PFSK-1 (cell line): ENCODE measurements around the gene NT5C.
A peak's percentile ranks its signal among the peaks of the same experiment; 100 is the strongest.

Experiments used
- FOXP2 ChIP-seq: optimal IDR thresholded peaks from 2 replicates; pipeline ENCODE3; 2011; ENCODE audit warnings: borderline replicate concordance, control low read depth, inconsistent platforms; ENCODE audit not compliant: insufficient read depth; ENCODE audit errors: extremely low read length, extremely low read depth
- POLR2AphosphoS5 ChIP-seq: IDR thresholded peaks from 2 replicates; pipeline ENCODE4 v1.6.1; 2012; ENCODE audit warnings: low read depth, mild to moderate bottlenecking, control low read depth, low read length, moderate library complexity
- REST ChIP-seq, 2 experiments: IDR thresholded peaks; 2 replicates each; pipeline versions ENCODE4 v1.6.1 to v1.8.0; 2011 to 2012; ENCODE audit warnings: low read depth in 2 of 2, low read length in 2 of 2, control low read depth in 1 of 2, inconsistent platforms in 1 of 2, mild to moderate bottlenecking in 1 of 2, moderate library complexity in 1 of 2; ENCODE audit not compliant: insufficient read depth in 1 of 2
- SIN3A ChIP-seq: IDR thresholded peaks from 2 replicates; pipeline ENCODE4 v1.6.1; 2012; ENCODE audit warnings: mild to moderate bottlenecking, low read length, moderate library complexity, borderline replicate concordance; ENCODE audit not compliant: insufficient read depth
- TAF1 ChIP-seq: IDR thresholded peaks from 2 replicates; pipeline ENCODE4 v1.6.1; 2012; ENCODE audit warnings: low read length, control low read depth, borderline replicate concordance; ENCODE audit not compliant: insufficient read depth

Gene NT5C

GRCh38 chr17:75155191-75155601 is 23.7 kb upstream of the NT5C start:
- no peak for TF ChIP-seq FOXP2

- peak; percentile 90 for TF ChIP-seq TAF1
- TF ChIP-seq FOXP2, result peak; percentile 48
- TF ChIP-seq POLR2AphosphoS5, result peak; percentile 100
- TF ChIP-seq REST (IDR thresholded peaks at IDR 0.05; ENCODE audit: insufficient read depth in 1 of 2, low read depth in 2 of 2, low read length in 2 of 2), result no peak
Measured at GRCh38 chr17:75154195-75155106, 22.9 kb upstream of the NT5C start, which contains the start of gene JPT1. Gene JPT1 (minus strand): TSS chr17:75154512. CDS start chr17:75154397, 115 bp downstream.

- TF ChIP-seq FOXP2 (no peak), POLR2AphosphoS5 (no peak), SIN3A (no peak), TAF1 (no peak), REST (IDR thresholded peaks at IDR 0.05; ENCODE audit: insufficient read depth in 1 of 2, low read depth in 2 of 2, low read length in 2 of 2) (no peak)
Measured at GRCh38 chr17:75153780-75154194, 22.2 kb upstream of the NT5C start.

GRCh38 chr17:75152922-75153779 is 21.6 kb upstream of the NT5C start:
- TF ChIP-seq REST (IDR thresholded peaks at IDR 0.05; ENCODE audit: insufficient read depth in 1 of 2, low read depth in 2 of 2, low read length in 2 of 2), result no peak
- TF ChIP-seq POLR2AphosphoS5, result 0 out of 2 replicates have a peak, but pooled peaks have one; percentile 9

GRCh38 chr17:75152523-75152921 is 21.0 kb upstream of the NT5C start:
- TF ChIP-seq POLR2AphosphoS5 (0 out of 2 replicates have a peak, but pooled peaks have one; percentile 2), REST (IDR thresholded peaks at IDR 0.05; ENCODE audit: insufficient read depth in 1 of 2, low read depth in 2 of 2, low read length in 2 of 2) (no peak), SIN3A (no peak), FOXP2 (no peak), TAF1 (no peak)
